MCF 10A (cell line): Measurements from ENCODE around the gene SH3RF1. TPM values are rescaled to one million over a fixed set of nuclear protein-coding genes. Genes with fewer than 3 reads are reported as not detected.
"Not testable (repeated sequence)": the region's sequence is repeated elsewhere in the genome, so short reads cannot be mapped to it uniquely, and the experiment has no call there.

Experiments used
- BruUV-seq: library from RNA; stranded (reverse); fragments of 400-500 nt; replicated peaks from 2 replicates; lab custom pipeline; 2021; lab: Mats Ljungman, UMichigan
- CTCF ChIA-PET: fragments of 300-600 bp; sonication (Branson Sonifier 250); formaldehyde crosslinking; extraction: SDS; loops from one replicate; lab custom pipeline; 2021; ENCODE audit warnings: antibody characterized with exemption, inconsistent platforms; lab: Yijun Ruan, JAX
- POLR2A ChIA-PET: fragments of 300-600, 350-650 bp; sonication (Branson Sonifier 250); formaldehyde crosslinking; extraction: SDS; loops from one replicate; lab custom pipeline; 2020; ENCODE audit warnings: antibody characterized with exemption, inconsistent platforms; lab: Yijun Ruan, JAX
- DNase-seq: peaks from one replicate; pipeline ENCODE4 v3.0.0-alpha.2; 2018; ENCODE audit not compliant: unreplicated experiment
- H3K27ac Mint-ChIP-seq: one replicate; pipeline ENCODE4 v1.8.0; 2022; ENCODE audit warnings: mild to moderate bottlenecking, low read depth, mixed read lengths; ENCODE audit not compliant: unreplicated experiment
- H3K27me3 Mint-ChIP-seq: one replicate; pipeline ENCODE4 v1.8.0; 2022; ENCODE audit warnings: mixed read lengths; ENCODE audit not compliant: insufficient read depth, unreplicated experiment
- H3K36me3 Mint-ChIP-seq: one replicate; pipeline ENCODE4 v1.8.0; 2022; ENCODE audit warnings: mild to moderate bottlenecking, moderate library complexity, mixed read lengths; ENCODE audit not compliant: insufficient read depth, unreplicated experiment
- H3K4me1 Mint-ChIP-seq: one replicate; pipeline ENCODE4 v1.8.0; 2022; ENCODE audit warnings: mixed read lengths; ENCODE audit not compliant: insufficient read depth, unreplicated experiment
- H3K4me3 Mint-ChIP-seq: one replicate; pipeline ENCODE4 v1.8.0; 2022; ENCODE audit warnings: mild to moderate bottlenecking, moderate library complexity, mixed read lengths; ENCODE audit not compliant: unreplicated experiment
- H3K9me3 Mint-ChIP-seq: one replicate; pipeline ENCODE4 v1.8.0; 2022; ENCODE audit warnings: mixed read lengths; ENCODE audit not compliant: unreplicated experiment
- intact Hi-C: fragments of 100-400 bp; cut with micrococcal nuclease; formaldehyde crosslinking; loops from 2 replicates; pipeline ENCODE4 v1.14.1; 2022
- total RNA-seq: library from RNA; stranded (reverse); gene quantifications from 2 replicates; pipeline ENCODE4 v1.2.3, GENCODE V29; 2022
- TF ChIP-seq, protein P1 (sequence below): fragments of 200-600 bp; IDR thresholded peaks from one replicate; pipeline ENCODE4 v1.8.0; 2022; ENCODE audit warnings: antibody characterized with exemption, mild to moderate bottlenecking; ENCODE audit not compliant: unreplicated experiment

Gene SH3RF1
- total RNA-seq, 1 experiment from 2014 or later: 17.4 TPM

DNA sequence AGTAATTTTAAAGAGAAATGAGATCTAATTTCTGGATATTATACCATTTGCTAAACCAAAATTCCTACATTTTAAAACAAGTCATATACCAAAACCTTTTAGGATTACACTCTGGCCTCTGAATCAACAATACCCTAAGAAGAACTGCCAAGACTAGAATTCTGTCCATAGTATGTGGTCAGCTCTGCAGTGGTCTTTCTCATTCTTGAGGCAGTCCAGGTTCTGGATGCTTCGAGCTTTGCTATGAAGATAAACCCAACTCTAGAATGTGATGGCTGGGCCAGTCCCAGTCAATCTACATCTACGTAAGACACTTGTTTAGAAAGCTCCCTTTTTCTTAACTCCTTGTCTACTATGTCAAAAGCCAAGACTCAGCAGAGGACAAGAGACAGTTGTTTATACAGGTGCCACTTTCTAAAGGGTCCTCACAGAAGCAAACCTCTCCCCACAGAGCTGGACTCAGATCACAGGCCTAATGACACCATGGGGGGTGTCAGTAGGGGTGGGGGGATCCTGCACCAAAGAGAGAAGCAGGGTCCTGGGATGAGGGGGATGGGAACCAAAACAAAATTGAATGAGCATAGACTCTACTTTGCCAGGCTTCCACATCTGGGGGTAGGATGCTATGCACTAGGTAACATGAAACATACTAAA is 63.2 kb downstream of the SH3RF1 start:
- intact Hi-C loops: no loop called here
- no peak for DNase-seq
- ChIA-PET POLR2A (no interaction called here), CTCF (interaction anchor here (0.5 to 1.2 kb wide), 2 partner anchors 12 to 39 kb away, joined by 3 to 4 read pairs; no protein-coding TSS in a partner anchor)
- Mint-ChIP-seq H3K4me1 (peaks cover 25% of the 10 kb centered on the region), H3K27ac (no peak overlapping the region), H3K4me3 (no peak overlapping the region), H3K36me3 (no peaks in the 10 kb centered on the region), H3K9me3 (peaks cover 7% of the 10 kb centered on the region), H3K27me3 (no peaks in the 10 kb centered on the region)
- no TSS peak for BruUV-seq
- TF ChIP-seq, protein P1, sequence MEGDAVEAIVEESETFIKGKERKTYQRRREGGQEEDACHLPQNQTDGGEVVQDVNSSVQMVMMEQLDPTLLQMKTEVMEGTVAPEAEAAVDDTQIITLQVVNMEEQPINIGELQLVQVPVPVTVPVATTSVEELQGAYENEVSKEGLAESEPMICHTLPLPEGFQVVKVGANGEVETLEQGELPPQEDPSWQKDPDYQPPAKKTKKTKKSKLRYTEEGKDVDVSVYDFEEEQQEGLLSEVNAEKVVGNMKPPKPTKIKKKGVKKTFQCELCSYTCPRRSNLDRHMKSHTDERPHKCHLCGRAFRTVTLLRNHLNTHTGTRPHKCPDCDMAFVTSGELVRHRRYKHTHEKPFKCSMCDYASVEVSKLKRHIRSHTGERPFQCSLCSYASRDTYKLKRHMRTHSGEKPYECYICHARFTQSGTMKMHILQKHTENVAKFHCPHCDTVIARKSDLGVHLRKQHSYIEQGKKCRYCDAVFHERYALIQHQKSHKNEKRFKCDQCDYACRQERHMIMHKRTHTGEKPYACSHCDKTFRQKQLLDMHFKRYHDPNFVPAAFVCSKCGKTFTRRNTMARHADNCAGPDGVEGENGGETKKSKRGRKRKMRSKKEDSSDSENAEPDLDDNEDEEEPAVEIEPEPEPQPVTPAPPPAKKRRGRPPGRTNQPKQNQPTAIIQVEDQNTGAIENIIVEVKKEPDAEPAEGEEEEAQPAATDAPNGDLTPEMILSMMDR: no peak

DNA sequence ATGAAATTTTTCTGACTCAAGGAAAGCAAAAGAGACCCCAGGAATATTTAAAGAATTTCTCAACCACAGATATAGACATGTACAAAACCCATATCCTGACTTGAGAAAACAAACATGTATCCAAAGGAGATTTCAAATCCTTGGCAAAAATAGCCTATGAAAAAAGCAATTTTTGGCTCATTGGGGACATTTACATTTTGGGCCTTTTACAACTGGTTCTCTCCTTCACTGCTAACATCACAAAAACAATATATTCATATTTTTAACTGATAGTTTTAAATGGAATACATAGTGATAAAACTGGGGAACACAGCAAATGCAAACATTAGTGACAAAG is 65.0 kb downstream of the SH3RF1 start:
- Mint-ChIP-seq H3K36me3 (no peaks in the 10 kb centered on the region), H3K27me3 (no peaks in the 10 kb centered on the region), H3K4me3 (no peak overlapping the region), H3K4me1 (peaks cover 26% of the 10 kb centered on the region), H3K27ac (no peak overlapping the region), H3K9me3 (peaks cover 7% of the 10 kb centered on the region)
- TF ChIP-seq, protein P1: no peak
- intact Hi-C loops: no loop called here
- no TSS peak for BruUV-seq
- CTCF ChIA-PET: no interaction called here
- no peak for DNase-seq
- POLR2A ChIA-PET: no interaction called here

DNA sequence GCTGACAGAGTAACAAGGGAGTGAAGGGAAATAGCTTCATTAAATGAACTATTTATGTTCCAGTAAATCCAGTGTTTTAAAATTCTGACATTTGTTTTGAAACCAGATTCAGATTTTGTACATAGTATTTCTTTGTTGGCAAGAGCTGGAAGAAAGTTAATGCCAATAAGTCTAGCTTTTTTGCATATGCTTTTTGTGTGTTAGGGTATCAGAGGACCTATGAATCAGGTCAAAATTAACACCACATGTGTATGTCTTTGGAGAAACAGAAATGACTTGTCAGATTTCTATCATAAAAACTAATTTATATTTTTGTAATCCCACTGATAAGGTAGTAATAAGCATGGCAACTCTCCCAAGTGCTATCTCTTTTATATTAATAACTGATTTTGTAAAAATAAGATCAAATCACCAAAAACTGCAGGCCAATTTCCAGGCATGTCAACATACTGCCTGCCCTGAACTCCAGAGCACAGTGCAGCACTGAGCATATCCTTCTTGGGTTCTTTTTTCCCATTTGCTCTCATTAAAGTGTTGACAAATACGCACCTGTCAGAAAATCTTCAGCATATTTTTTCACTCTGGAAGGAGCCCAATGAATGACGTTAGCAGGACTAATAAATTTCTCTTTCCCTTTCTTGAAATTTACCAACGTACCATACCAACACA is 65.5 kb downstream of the SH3RF1 start:
- Mint-ChIP-seq H3K4me3 (peak overlapping the region; percentile 51), H3K36me3 (no peaks in the 10 kb centered on the region), H3K27me3 (no peaks in the 10 kb centered on the region), H3K27ac (peak overlapping the region; percentile 88), H3K4me1 (peaks cover 29% of the 10 kb centered on the region), H3K9me3 (peaks cover 5% of the 10 kb centered on the region)
- no TSS peak for BruUV-seq
- CTCF ChIA-PET: interaction anchor here (0.6 to 0.9 kb wide), 4 partner anchors 8 to 48 kb away, joined by 3 to 6 read pairs (median 4); no protein-coding TSS in a partner anchor
- intact Hi-C loops: no loop called here
- DNase-seq: no peak
- POLR2A ChIA-PET: interaction anchor here (0.6 to 0.7 kb wide), 3 partner anchors 28 to 1026 kb away, joined by 3 read pairs; no protein-coding TSS in a partner anchor
- TF ChIP-seq, protein P1: no peak

DNA sequence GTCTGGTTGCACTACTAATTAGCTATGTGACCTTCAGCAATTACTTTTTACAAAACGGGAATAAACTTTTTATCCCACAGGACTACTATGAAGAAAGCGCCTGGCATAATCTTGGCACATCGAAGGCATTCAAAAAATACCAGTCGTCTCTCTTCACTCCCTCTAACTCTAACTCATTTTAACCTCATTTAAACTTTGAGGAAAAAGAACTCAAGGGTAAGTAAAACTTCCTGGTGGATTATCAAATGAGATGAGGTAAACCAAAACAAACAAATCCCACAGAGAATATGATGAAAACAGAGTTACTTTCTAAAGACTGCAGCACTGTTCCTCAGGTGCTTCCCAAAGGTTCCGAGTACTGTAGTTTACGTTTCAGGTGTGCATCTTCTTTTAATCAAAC is 66.9 kb downstream of the SH3RF1 start:
- Mint-ChIP-seq H3K36me3 (no peaks in the 10 kb centered on the region), H3K4me3 (no peak overlapping the region), H3K9me3 (no peaks in the 10 kb centered on the region), H3K4me1 (peaks cover 28% of the 10 kb centered on the region), H3K27me3 (no peaks in the 10 kb centered on the region), H3K27ac (peak overlapping the region; percentile 88)
- POLR2A ChIA-PET: interaction anchor here (0.5 to 2.0 kb wide), 4 partner anchors 12 to 74 kb away, joined by 3 to 10 read pairs (median 3); no protein-coding TSS in a partner anchor
- intact Hi-C loops: no loop called here
- TF ChIP-seq, protein P1: no peak
- no TSS peak for BruUV-seq
- CTCF ChIA-PET: no interaction called here
- DNase-seq: no peak

DNA sequence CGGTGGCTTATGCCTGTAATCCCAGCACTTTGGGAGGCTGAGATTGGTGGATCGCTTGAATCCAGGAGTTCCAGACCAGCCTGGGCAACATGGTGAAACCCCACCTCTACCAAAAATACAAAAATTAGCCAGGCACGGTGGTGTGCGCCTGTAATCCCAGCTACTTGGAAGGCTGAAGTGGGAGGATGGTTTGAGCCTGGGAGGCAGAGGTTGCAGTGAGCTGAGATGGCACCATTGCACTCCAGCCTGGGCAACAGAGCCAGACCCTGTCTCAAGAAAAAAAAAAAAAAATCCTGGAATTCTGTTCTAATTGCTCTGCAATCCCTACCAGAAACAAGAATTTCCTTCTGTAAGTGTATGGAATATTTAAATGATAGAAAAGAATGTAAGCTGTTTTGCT is 67.5 kb downstream of the SH3RF1 start:
- CTCF ChIA-PET, DNase-seq, intact Hi-C loops, H3K9me3 Mint-ChIP-seq, H3K4me3 Mint-ChIP-seq, H3K27ac Mint-ChIP-seq, H3K27me3 Mint-ChIP-seq, H3K36me3 Mint-ChIP-seq, BruUV-seq: not testable (repeated sequence)
- H3K4me1 Mint-ChIP-seq: peaks cover 22% of the 10 kb centered on the region
- POLR2A ChIA-PET: interaction anchor here (0.5 to 2.0 kb wide), 4 partner anchors 13 to 74 kb away, joined by 3 to 10 read pairs (median 3); no protein-coding TSS in a partner anchor
